Measurements from ENCODE around the gene DGKD. TPM values are rescaled to one million over a fixed set of nuclear protein-coding genes. Genes with fewer than 3 reads are reported as not detected.

Gene DGKD
- total RNA-seq, 2 experiments from 2014 or later, result 44.2 to 46.4 TPM

- DNase-seq, result no peak
- Mint-ChIP-seq H3K9me3 (no peaks in the 10 kb centered on the region), H3K4me1 (ENCODE audit: low read depth) (peaks cover 54% of the 10 kb centered on the region), H3K4me3 (peak overlapping the region; percentile 78), H3K27me3 (no peaks in the 10 kb centered on the region), H3K27ac (no peak overlapping the region), H3K36me3 (peaks cover 5% of the 10 kb centered on the region)
- CTCF ChIA-PET, result interaction anchor here (0.9 to 1.0 kb wide), 2 partner anchors 8 to 51 kb away, joined by 3 to 4 read pairs; no protein-coding TSS in a partner anchor
- intact Hi-C loops (cut with micrococcal nuclease), result loop anchor here (10.0 kb wide), 1 partner anchor 271 kb away; no protein-coding TSS in a partner anchor
- POLR2A ChIA-PET, result interaction anchor here (1.7 kb wide), 1 partner anchor 10 kb away, joined by 4 read pairs; no protein-coding TSS in a partner anchor
Measured at GRCh38 chr2:233355916-233356315, 1.6 kb downstream of the DGKD start.

GRCh38 chr2:233356546-233357308 is 2.4 kb downstream of the DGKD start:
- no peaks in the 10 kb centered on the region for H3K9me3 Mint-ChIP-seq
- no peak overlapping the region for H3K27ac Mint-ChIP-seq
- peak overlapping the region; percentile 78 for H3K4me3 Mint-ChIP-seq
- intact Hi-C loops (cut with micrococcal nuclease), result loop anchor here (10.0 kb wide), 1 partner anchor 272 kb away; no protein-coding TSS in a partner anchor
- POLR2A ChIA-PET, result no interaction called here
- peaks cover 5% of the 10 kb centered on the region for H3K36me3 Mint-ChIP-seq
- CTCF ChIA-PET, result interaction anchor here (0.9 to 1.4 kb wide), 4 partner anchors 9 to 86 kb away, joined by 3 to 4 read pairs (median 4); no protein-coding TSS in a partner anchor
- H3K27me3 Mint-ChIP-seq, result no peaks in the 10 kb centered on the region
- peaks cover 50% of the 10 kb centered on the region for H3K4me1 Mint-ChIP-seq (ENCODE audit: low read depth)
- DNase-seq, result no peak

GRCh38 chr2:233358335-233358734 is 4.0 kb downstream of the DGKD start:
- ChIA-PET POLR2A (no interaction called here), CTCF (interaction anchor here (1.4 kb wide), 2 partner anchors 85 to 108 kb away, joined by 4 read pairs; no protein-coding TSS in a partner anchor)
- Mint-ChIP-seq H3K27me3 (no peaks in the 10 kb centered on the region), H3K36me3 (peaks cover 5% of the 10 kb centered on the region), H3K9me3 (no peaks in the 10 kb centered on the region), H3K4me1 (ENCODE audit: low read depth) (peaks cover 49% of the 10 kb centered on the region), H3K4me3 (no peak overlapping the region), H3K27ac (no peak overlapping the region)
- DNase-seq, result no peak
- intact Hi-C loops (cut with micrococcal nuclease), result loop anchor here (10.0 kb wide), 1 partner anchor 274 kb away; no protein-coding TSS in a partner anchor

GRCh38 chr2:233358947-233359346 is 4.7 kb downstream of the DGKD start:
- H3K4me1 Mint-ChIP-seq (ENCODE audit: low read depth), result peaks cover 46% of the 10 kb centered on the region
- DNase-seq, result no peak
- peaks cover 5% of the 10 kb centered on the region for H3K9me3 Mint-ChIP-seq
- peaks cover 10% of the 10 kb centered on the region for H3K36me3 Mint-ChIP-seq
- no peaks in the 10 kb centered on the region for H3K27me3 Mint-ChIP-seq
- H3K4me3 Mint-ChIP-seq, result no peak overlapping the region
- ChIA-PET POLR2A (no interaction called here), CTCF (interaction anchor here (0.5 kb wide), 1 partner anchor 87 kb away, joined by 3 read pairs; no protein-coding TSS in a partner anchor)
- H3K27ac Mint-ChIP-seq, result no peak overlapping the region
- intact Hi-C loops (cut with micrococcal nuclease), result loop anchor here (10.0 kb wide), 1 partner anchor 274 kb away; no protein-coding TSS in a partner anchor

- ChIA-PET POLR2A (no interaction called here), CTCF (interaction anchor here (1.7 kb wide), 1 partner anchor 83 kb away, joined by 3 read pairs; no protein-coding TSS in a partner anchor)
- Mint-ChIP-seq H3K4me3 (no peak overlapping the region), H3K9me3 (peaks cover 5% of the 10 kb centered on the region), H3K36me3 (peaks cover 11% of the 10 kb centered on the region), H3K27me3 (no peaks in the 10 kb centered on the region), H3K4me1 (ENCODE audit: low read depth) (peaks cover 45% of the 10 kb centered on the region), H3K27ac (no peak overlapping the region)
- no peak for DNase-seq
- intact Hi-C loops (cut with micrococcal nuclease), result loop anchor here (10.0 kb wide), 1 partner anchor 275 kb away; no protein-coding TSS in a partner anchor
Measured at GRCh38 chr2:233359823-233360222, 5.5 kb downstream of the DGKD start.

GRCh38 chr2:233360771-233361176 is 6.5 kb downstream of the DGKD start:
- Mint-ChIP-seq H3K9me3 (peaks cover 5% of the 10 kb centered on the region), H3K4me3 (no peak overlapping the region), H3K36me3 (peaks cover 11% of the 10 kb centered on the region), H3K27me3 (no peaks in the 10 kb centered on the region), H3K27ac (no peak overlapping the region), H3K4me1 (ENCODE audit: low read depth) (peaks cover 39% of the 10 kb centered on the region)
- DNase-seq, result no peak
- POLR2A ChIA-PET, result no interaction called here
- intact Hi-C loops (cut with micrococcal nuclease), result no loop called here
- CTCF ChIA-PET, result interaction anchor here (1.7 kb wide), 1 partner anchor 82 kb away, joined by 3 read pairs; no protein-coding TSS in a partner anchor

GRCh38 chr2:233361297-233361696 is 7.0 kb downstream of the DGKD start:
- Mint-ChIP-seq H3K4me3 (no peak overlapping the region), H3K4me1 (ENCODE audit: low read depth) (peaks cover 39% of the 10 kb centered on the region), H3K9me3 (peaks cover 5% of the 10 kb centered on the region), H3K27ac (no peak overlapping the region), H3K27me3 (no peaks in the 10 kb centered on the region), H3K36me3 (peaks cover 11% of the 10 kb centered on the region)
- ChIA-PET CTCF (interaction anchor here (1.7 kb wide), 1 partner anchor 82 kb away, joined by 3 read pairs; no protein-coding TSS in a partner anchor), POLR2A (no interaction called here)
- intact Hi-C loops (cut with micrococcal nuclease), result no loop called here
- no peak for DNase-seq

- intact Hi-C loops (cut with micrococcal nuclease), result no loop called here
- POLR2A ChIA-PET, result interaction anchor here (1.1 kb wide), 1 partner anchor 22 kb away, joined by 3 read pairs; no protein-coding TSS in a partner anchor
- no peak overlapping the region for H3K4me3 Mint-ChIP-seq
- H3K27me3 Mint-ChIP-seq, result no peaks in the 10 kb centered on the region
- peaks cover 11% of the 10 kb centered on the region for H3K36me3 Mint-ChIP-seq
- no peak for DNase-seq
- H3K9me3 Mint-ChIP-seq, result peaks cover 5% of the 10 kb centered on the region
- H3K4me1 Mint-ChIP-seq (ENCODE audit: low read depth), result peaks cover 32% of the 10 kb centered on the region
- no peak overlapping the region for H3K27ac Mint-ChIP-seq
- CTCF ChIA-PET, result interaction anchor here (1.3 kb wide), 1 partner anchor 41 kb away, joined by 4 read pairs; no protein-coding TSS in a partner anchor
Measured at GRCh38 chr2:233362742-233363141, 8.4 kb downstream of the DGKD start.

GRCh38 chr2:233363744-233364235 is 9.5 kb downstream of the DGKD start:
- no peak for DNase-seq
- peaks cover 27% of the 10 kb centered on the region for H3K4me1 Mint-ChIP-seq (ENCODE audit: low read depth)
- H3K27ac Mint-ChIP-seq, result no peak overlapping the region
- peaks cover 7% of the 10 kb centered on the region for H3K36me3 Mint-ChIP-seq
- CTCF ChIA-PET, result interaction anchor here (1.3 kb wide), 1 partner anchor 40 kb away, joined by 4 read pairs; no protein-coding TSS in a partner anchor
- no peak overlapping the region for H3K4me3 Mint-ChIP-seq
- intact Hi-C loops (cut with micrococcal nuclease), result no loop called here
- H3K27me3 Mint-ChIP-seq, result no peaks in the 10 kb centered on the region
- H3K9me3 Mint-ChIP-seq, result peaks cover 5% of the 10 kb centered on the region
- POLR2A ChIA-PET, result no interaction called here

GRCh38 chr2:233365861-233366520 is 11.7 kb downstream of the DGKD start:
- POLR2A ChIA-PET, result interaction anchor here (1.1 kb wide), 1 partner anchor 11 kb away, joined by 4 read pairs; no protein-coding TSS in a partner anchor
- CTCF ChIA-PET, result no interaction called here
- Mint-ChIP-seq H3K4me3 (no peak overlapping the region), H3K4me1 (ENCODE audit: low read depth) (peaks cover 25% of the 10 kb centered on the region), H3K27me3 (no peaks in the 10 kb centered on the region), H3K27ac (no peak overlapping the region), H3K9me3 (peaks cover 5% of the 10 kb centered on the region), H3K36me3 (peaks cover 7% of the 10 kb centered on the region)
- DNase-seq, result no peak
- intact Hi-C loops (cut with micrococcal nuclease), result no loop called here

- Mint-ChIP-seq H3K36me3 (peaks cover 7% of the 10 kb centered on the region), H3K27me3 (no peaks in the 10 kb centered on the region), H3K4me1 (ENCODE audit: low read depth) (peaks cover 25% of the 10 kb centered on the region), H3K27ac (no peak overlapping the region), H3K9me3 (peaks cover 5% of the 10 kb centered on the region), H3K4me3 (no peak overlapping the region)
- no peak for DNase-seq
- CTCF ChIA-PET, result no interaction called here
- intact Hi-C loops (cut with micrococcal nuclease), result no loop called here
- POLR2A ChIA-PET, result interaction anchor here (0.7 kb wide), 1 partner anchor 26 kb away, joined by 3 read pairs; no protein-coding TSS in a partner anchor
Measured at GRCh38 chr2:233367586-233367985, 13.3 kb downstream of the DGKD start.

- CTCF ChIA-PET, result no interaction called here
- POLR2A ChIA-PET, result no interaction called here
- peaks cover 23% of the 10 kb centered on the region for H3K4me1 Mint-ChIP-seq (ENCODE audit: low read depth)
- H3K4me3 Mint-ChIP-seq, result no peak overlapping the region
- no peaks in the 10 kb centered on the region for H3K27me3 Mint-ChIP-seq
- H3K9me3 Mint-ChIP-seq, result peaks cover 1% of the 10 kb centered on the region
- intact Hi-C loops (cut with micrococcal nuclease), result no loop called here
- no peak for DNase-seq
- H3K36me3 Mint-ChIP-seq, result peaks cover 8% of the 10 kb centered on the region
- H3K27ac Mint-ChIP-seq, result no peak overlapping the region
Measured at GRCh38 chr2:233368756-233369155, 14.5 kb downstream of the DGKD start.

All from activated CD4-positive, alpha-beta memory T cell treated with anti-CD3 and anti-CD28 coated beads for 36 hours (primary cell).